Endothelial cell (in vitro differentiated cells): ENCODE data around the gene SEMA3D. TPM values are rescaled to one million over a fixed set of nuclear protein-coding genes. Genes with fewer than 3 reads are reported as not detected.
"Not testable (repeated sequence)": the region's sequence is repeated elsewhere in the genome, so short reads cannot be mapped to it uniquely, and the experiment has no call there.

ENCODE experiments used
- DNase-seq: peaks from one replicate; pipeline ENCODE4 v3.0.0; 2021; ENCODE audit warnings: low spot score
- H3K27ac Mint-ChIP-seq: one replicate; pipeline ENCODE4 v1.8.0; 2021; ENCODE audit warnings: mixed read lengths, inconsistent platforms; ENCODE audit not compliant: unreplicated experiment
- H3K27me3 Mint-ChIP-seq: one replicate; pipeline ENCODE4 v1.8.0; 2021; ENCODE audit warnings: mild to moderate bottlenecking, moderate library complexity, mixed read lengths, inconsistent platforms; ENCODE audit not compliant: unreplicated experiment
- H3K36me3 Mint-ChIP-seq: one replicate; pipeline ENCODE4 v1.8.0; 2021; ENCODE audit warnings: mild to moderate bottlenecking, low read depth, mixed read lengths, inconsistent platforms; ENCODE audit not compliant: unreplicated experiment
- H3K4me1 Mint-ChIP-seq: one replicate; pipeline ENCODE4 v1.8.0; 2021; ENCODE audit warnings: mild to moderate bottlenecking, mixed read lengths, inconsistent platforms; ENCODE audit not compliant: unreplicated experiment
- H3K4me3 Mint-ChIP-seq: one replicate; pipeline ENCODE4 v1.8.0; 2021; ENCODE audit warnings: mild to moderate bottlenecking, mixed read lengths, inconsistent platforms; ENCODE audit not compliant: unreplicated experiment
- H3K9me3 Mint-ChIP-seq: one replicate; pipeline ENCODE4 v1.8.0; 2021; ENCODE audit warnings: mixed read lengths, inconsistent platforms; ENCODE audit not compliant: unreplicated experiment
- CTCF ChIP-seq: fragments of 200-600 bp; sonication (generic); IDR thresholded peaks from one replicate; pipeline ENCODE4 v1.5.0; 2021; ENCODE audit warnings: antibody characterized with exemption; ENCODE audit not compliant: unreplicated experiment
- total RNA-seq: library from RNA; stranded (reverse); fragmentation: NEBNext Ultra II Directional; extraction: Animal tissue kit (Norgen Biotek cat#: 25700); gene quantifications from one replicate; pipeline ENCODE4 v1.2.1, GENCODE V29; 2021; ENCODE audit not compliant: unreplicated experiment

Gene SEMA3D
- total RNA-seq, 1 donor from 2014 or later = 1.8 TPM

DNA sequence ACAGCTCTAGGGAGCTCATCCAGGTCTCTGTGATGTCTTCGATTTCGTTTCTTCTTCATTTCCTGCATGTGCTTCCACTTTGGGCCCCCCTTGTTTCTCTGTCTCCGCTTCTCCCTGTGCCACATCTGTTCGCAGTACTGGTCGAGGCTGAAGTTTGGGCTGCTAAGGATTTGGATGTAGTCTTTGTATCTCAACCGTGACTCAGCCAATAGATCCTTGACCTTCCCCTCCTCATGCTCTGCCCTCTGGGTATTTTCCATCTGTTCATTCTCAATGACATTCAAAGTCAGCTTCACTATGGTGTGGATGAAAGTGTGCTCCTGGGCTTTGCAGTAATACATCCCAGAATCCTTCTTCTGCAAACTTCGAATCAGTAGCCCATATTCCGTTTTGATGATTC is 187.4 kb downstream of the SEMA3D start:
- no peaks in the 10 kb centered on the region for H3K4me1 Mint-ChIP-seq
- no peak overlapping the region for H3K27ac Mint-ChIP-seq
- H3K9me3 Mint-ChIP-seq = peaks cover 5% of the 10 kb centered on the region
- no peak for TF ChIP-seq CTCF
- H3K36me3 Mint-ChIP-seq = no peaks in the 10 kb centered on the region
- H3K27me3 Mint-ChIP-seq = no peaks in the 10 kb centered on the region
- DNase-seq = no peak
- no peak overlapping the region for H3K4me3 Mint-ChIP-seq

GRCh38 chr7:84998665-84999064 is 188.2 kb downstream of the SEMA3D start:
- Mint-ChIP-seq H3K4me3 (no peak overlapping the region), H3K9me3 (peaks cover 5% of the 10 kb centered on the region), H3K36me3 (no peaks in the 10 kb centered on the region), H3K27me3 (no peaks in the 10 kb centered on the region), H3K4me1 (no peaks in the 10 kb centered on the region), H3K27ac (no peak overlapping the region)
- TF ChIP-seq CTCF = no peak
- DNase-seq = no peak

- H3K4me3 Mint-ChIP-seq = no peak overlapping the region
- H3K27ac Mint-ChIP-seq = no peak overlapping the region
- TF ChIP-seq CTCF = no peak
- no peaks in the 10 kb centered on the region for H3K27me3 Mint-ChIP-seq
- no peaks in the 10 kb centered on the region for H3K4me1 Mint-ChIP-seq
- peaks cover 5% of the 10 kb centered on the region for H3K9me3 Mint-ChIP-seq
- no peak for DNase-seq
- H3K36me3 Mint-ChIP-seq = no peaks in the 10 kb centered on the region
Measured at GRCh38 chr7:84997626-84998025, 189.2 kb downstream of the SEMA3D start.

- H3K27ac Mint-ChIP-seq, H3K9me3 Mint-ChIP-seq, DNase-seq, H3K4me3 Mint-ChIP-seq, H3K27me3 Mint-ChIP-seq, H3K4me1 Mint-ChIP-seq, H3K36me3 Mint-ChIP-seq: not testable (repeated sequence)
Measured at GRCh38 chr7:84992954-84993353, 193.9 kb downstream of the SEMA3D start.

DNA sequence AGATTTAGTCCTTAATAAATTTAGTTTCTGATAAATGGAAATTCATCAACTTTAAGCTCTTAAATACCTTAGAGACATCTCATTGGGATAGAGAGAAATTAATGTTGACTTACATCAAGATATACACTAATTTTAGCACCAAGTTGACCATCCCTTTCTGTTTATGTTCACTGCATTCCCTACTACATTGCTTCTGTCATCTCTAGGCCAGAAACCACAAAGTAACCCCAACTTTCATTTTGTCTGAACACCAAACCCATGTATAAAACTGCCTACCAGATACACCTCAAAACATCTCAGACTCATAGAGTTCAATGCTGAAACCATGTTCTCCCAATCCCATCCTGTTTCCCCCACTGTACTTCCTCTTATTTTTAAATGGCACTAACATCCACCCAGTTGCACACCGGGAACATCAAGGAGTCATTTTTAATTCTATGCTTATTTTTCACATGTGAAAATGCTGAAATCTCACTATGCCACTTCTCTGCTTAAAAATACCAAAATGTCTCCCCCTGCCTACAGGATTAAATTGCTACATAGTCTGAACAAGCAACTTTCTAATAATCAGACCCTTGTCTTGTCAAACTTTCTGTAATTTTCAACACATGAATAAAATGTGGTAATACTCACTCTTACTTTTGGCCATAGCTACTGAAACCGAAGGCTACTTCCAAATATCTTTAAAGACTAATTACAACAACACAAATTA is 201.6 kb downstream of the SEMA3D start:
- TF ChIP-seq CTCF = no peak
- Mint-ChIP-seq H3K36me3 (no peaks in the 10 kb centered on the region), H3K9me3 (no peaks in the 10 kb centered on the region), H3K4me1 (no peaks in the 10 kb centered on the region), H3K27me3 (no peaks in the 10 kb centered on the region), H3K27ac (no peak overlapping the region), H3K4me3 (no peak overlapping the region)
- DNase-seq = no peak
